DOHH2 (cell line): ENCODE data around the gene S100P.

Experiments
- CTCF ChIP-seq: fragments of 200-600 bp; sonication (generic); IDR thresholded peaks from one replicate; pipeline ENCODE4 v1.5.1; 2014; ENCODE audit warnings: antibody characterized with exemption, mild to moderate bottlenecking, low read depth, low read length; ENCODE audit not compliant: poor library complexity, severe bottlenecking
- EZH2phosphoT487 ChIP-seq: fragments of 200-600 bp; sonication (generic); IDR thresholded peaks from 2 replicates; pipeline ENCODE4 v1.6.1; 2017; ENCODE audit warnings: borderline replicate concordance, mild to moderate bottlenecking, antibody characterized with exemption, low read length, moderate library complexity, mixed read lengths

- TF ChIP-seq CTCF (no peak), EZH2phosphoT487 (no peak)
Observed at GRCh38 chr4:6663596-6664393, 29.9 kb upstream of the S100P start.
